ENCODE data around the gene CES2.

GRCh38 chr16:66904846-66905632 is 30.3 kb upstream of the CES2 start:
- TF ChIP-seq CTCF (IDR thresholded peaks at IDR 0.05): no peak
- TF ChIP-seq POLR2A (IDR thresholded peaks at IDR 0.05): no peak
- no peak for TF ChIP-seq POLR2AphosphoS5 (IDR thresholded peaks at IDR 0.05)
- TF ChIP-seq EP300 (IDR thresholded peaks at IDR 0.05): no peak

All from stomach (tissue), 4 donors.